ENCODE results near the gene HECA.

DNA sequence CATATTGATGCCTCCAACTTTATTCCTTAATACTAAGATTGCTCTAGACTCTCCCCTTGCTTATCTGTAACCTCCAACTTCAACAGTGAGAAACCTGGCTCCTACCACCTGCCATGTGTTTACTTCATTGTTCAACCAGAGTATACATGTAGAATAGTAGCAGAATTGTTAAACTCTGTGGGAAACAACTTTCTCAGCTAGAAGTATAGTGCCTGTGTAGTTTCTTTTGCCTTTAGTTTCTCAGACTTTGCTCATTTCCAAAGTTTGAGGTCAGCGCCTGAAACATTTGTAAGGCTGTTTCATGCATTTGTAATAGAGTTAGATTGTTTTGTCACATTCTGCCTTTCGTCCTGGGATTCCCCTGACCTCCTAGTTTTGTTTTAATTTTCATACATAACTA, 34.9 kb upstream of the HECA start:
- TF ChIP-seq, protein P1, sequence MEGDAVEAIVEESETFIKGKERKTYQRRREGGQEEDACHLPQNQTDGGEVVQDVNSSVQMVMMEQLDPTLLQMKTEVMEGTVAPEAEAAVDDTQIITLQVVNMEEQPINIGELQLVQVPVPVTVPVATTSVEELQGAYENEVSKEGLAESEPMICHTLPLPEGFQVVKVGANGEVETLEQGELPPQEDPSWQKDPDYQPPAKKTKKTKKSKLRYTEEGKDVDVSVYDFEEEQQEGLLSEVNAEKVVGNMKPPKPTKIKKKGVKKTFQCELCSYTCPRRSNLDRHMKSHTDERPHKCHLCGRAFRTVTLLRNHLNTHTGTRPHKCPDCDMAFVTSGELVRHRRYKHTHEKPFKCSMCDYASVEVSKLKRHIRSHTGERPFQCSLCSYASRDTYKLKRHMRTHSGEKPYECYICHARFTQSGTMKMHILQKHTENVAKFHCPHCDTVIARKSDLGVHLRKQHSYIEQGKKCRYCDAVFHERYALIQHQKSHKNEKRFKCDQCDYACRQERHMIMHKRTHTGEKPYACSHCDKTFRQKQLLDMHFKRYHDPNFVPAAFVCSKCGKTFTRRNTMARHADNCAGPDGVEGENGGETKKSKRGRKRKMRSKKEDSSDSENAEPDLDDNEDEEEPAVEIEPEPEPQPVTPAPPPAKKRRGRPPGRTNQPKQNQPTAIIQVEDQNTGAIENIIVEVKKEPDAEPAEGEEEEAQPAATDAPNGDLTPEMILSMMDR (conservative IDR thresholded peaks at IDR 0.05; ENCODE audit: low read depth, low read length) = no peak
- TF ChIP-seq, protein P2, sequence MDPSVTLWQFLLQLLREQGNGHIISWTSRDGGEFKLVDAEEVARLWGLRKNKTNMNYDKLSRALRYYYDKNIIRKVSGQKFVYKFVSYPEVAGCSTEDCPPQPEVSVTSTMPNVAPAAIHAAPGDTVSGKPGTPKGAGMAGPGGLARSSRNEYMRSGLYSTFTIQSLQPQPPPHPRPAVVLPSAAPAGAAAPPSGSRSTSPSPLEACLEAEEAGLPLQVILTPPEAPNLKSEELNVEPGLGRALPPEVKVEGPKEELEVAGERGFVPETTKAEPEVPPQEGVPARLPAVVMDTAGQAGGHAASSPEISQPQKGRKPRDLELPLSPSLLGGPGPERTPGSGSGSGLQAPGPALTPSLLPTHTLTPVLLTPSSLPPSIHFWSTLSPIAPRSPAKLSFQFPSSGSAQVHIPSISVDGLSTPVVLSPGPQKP (IDR thresholded peaks at IDR 0.05; ENCODE audit: borderline replicate concordance, low read depth, low read length) = no peak
- TF ChIP-seq CHD1 (IDR thresholded peaks at IDR 0.05; ENCODE audit: low read depth, low read length) = no peak
- TF ChIP-seq POLR2A (IDR thresholded peaks at IDR 0.05; ENCODE audit: low read depth, low read length) = no peak
- TF ChIP-seq RAD21 (IDR thresholded peaks at IDR 0.05; ENCODE audit: low read length) = no peak
- no peak for TF ChIP-seq SMC3 (IDR thresholded peaks at IDR 0.05; ENCODE audit: low read depth, low read length)
- TF ChIP-seq, protein P3, sequence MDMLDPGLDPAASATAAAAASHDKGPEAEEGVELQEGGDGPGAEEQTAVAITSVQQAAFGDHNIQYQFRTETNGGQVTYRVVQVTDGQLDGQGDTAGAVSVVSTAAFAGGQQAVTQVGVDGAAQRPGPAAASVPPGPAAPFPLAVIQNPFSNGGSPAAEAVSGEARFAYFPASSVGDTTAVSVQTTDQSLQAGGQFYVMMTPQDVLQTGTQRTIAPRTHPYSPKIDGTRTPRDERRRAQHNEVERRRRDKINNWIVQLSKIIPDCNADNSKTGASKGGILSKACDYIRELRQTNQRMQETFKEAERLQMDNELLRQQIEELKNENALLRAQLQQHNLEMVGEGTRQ (IDR thresholded peaks at IDR 0.05; ENCODE audit: low read depth, low read length) = no peak
- no peak for TF ChIP-seq BHLHE40 (IDR thresholded peaks at IDR 0.05; ENCODE audit: low read depth, low read length)
- TF ChIP-seq MXI1 (IDR thresholded peaks at IDR 0.05; ENCODE audit: borderline replicate concordance, low read depth, low read length) = no peak
- TF ChIP-seq RFX5 (IDR thresholded peaks at IDR 0.05; ENCODE audit: low read depth, low read length) = no peak
- TF ChIP-seq CEBPB (IDR thresholded peaks at IDR 0.05; ENCODE audit: low read depth, low read length) = no peak
